Large intestine (tissue), 3 donors: ENCODE data around the gene SRM. TPM values are rescaled to one million over a fixed set of nuclear protein-coding genes. Genes with fewer than 3 reads are reported as not detected.
"Not testable (repeated sequence)": the region's sequence is repeated elsewhere in the genome, so short reads cannot be mapped to it uniquely, and the experiment has no call there.

Experiments
- DNase-seq, 2 donors: peaks; one replicate each; pipeline versions ENCODE4 v3.0.0 to v3.0.0-alpha.2; 2013
- H3K27ac ChIP-seq: one replicate; pipeline ENCODE4 v1.5.1; 2013; ENCODE audit warnings: low read length
- H3K27me3 ChIP-seq: 2 replicates; pipeline ENCODE4 v1.6.1; 2013; ENCODE audit warnings: low read length; ENCODE audit not compliant: control insufficient read depth, insufficient read depth
- H3K36me3 ChIP-seq: 2 replicates; pipeline ENCODE4 v1.6.1; 2013; ENCODE audit warnings: low read length; ENCODE audit not compliant: control insufficient read depth, insufficient read depth
- H3K4me1 ChIP-seq: one replicate; pipeline ENCODE4 v1.6.1; 2013; ENCODE audit warnings: low read length; ENCODE audit not compliant: control insufficient read depth, insufficient read depth
- H3K4me3 ChIP-seq: one replicate; pipeline ENCODE4 v1.5.1; 2013; ENCODE audit warnings: low read length
- H3K9me3 ChIP-seq: one replicate; pipeline ENCODE4 v1.6.1; 2013; ENCODE audit warnings: mild to moderate bottlenecking, low read depth, low read length, moderate library complexity; ENCODE audit not compliant: control insufficient read depth
- WGBS: methylation state at CpG from one replicate; pipeline ENCODE4 v1.1.5; 2013; ENCODE audit warnings: low lambda C conversion rate; ENCODE audit not compliant: insufficient coverage; 5-methylcytosine and 5-hydroxymethylcytosine counted together
- polyA plus RNA-seq: library from polyadenylated mRNA; unstranded; fragments of 120-200 nt; gene quantifications from one replicate; pipeline ENCODE4 v1.2.1, GENCODE V29; 2013

The SRM gene
- polyA plus RNA-seq, 1 donor: 38.2 TPM

DNA sequence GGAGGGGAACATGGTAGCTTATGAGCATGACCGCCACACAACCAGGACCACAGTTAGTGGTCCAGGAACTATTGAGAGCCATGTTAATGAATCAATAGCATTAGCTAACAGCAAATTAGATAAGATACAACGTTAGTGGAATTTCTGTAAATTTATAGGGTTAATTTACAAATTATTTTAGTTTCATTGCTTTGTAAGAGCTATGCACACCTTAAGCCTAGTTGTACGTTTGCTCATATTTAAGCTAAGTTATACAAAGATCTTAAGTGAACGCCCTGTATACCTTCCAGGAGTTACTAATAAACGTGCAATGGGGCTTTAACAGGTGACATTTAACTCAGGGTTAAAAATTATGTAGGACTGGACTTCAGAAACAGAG, 39.1 kb upstream of the SRM start:
- DNase-seq: no peak
- H3K4me3 ChIP-seq: peak overlapping the region; percentile 94
- H3K27ac ChIP-seq: peak overlapping the region; percentile 68
- no peaks in the 10 kb centered on the region for H3K4me1 ChIP-seq
- peaks cover 28% of the 10 kb centered on the region for H3K36me3 ChIP-seq
- H3K9me3 ChIP-seq: no peaks in the 10 kb centered on the region
- no peaks in the 10 kb centered on the region for H3K27me3 ChIP-seq
- no CpG with 5 or more reads among the region's 5 CpGs for WGBS

DNA sequence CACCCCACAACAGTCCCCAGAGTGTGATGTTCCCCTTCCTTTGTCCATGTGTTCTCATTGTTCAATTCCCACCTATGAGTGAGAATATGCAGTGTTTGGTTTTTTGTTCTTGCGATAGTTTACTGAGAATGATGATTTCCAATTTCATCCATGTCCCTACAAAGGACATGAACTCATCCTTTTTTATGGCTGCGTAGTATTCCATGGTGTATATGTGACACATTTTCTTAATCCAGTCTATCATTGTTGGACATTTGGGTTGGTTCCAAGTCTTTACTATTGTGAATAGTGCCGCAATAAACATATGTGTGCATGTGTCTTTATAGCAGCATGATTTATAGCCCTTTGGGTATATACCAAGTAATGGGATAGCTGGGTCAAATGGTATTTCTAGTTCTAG, 24.0 kb upstream of the SRM start:
- not testable (repeated sequence) for H3K4me1 ChIP-seq, DNase-seq, H3K27ac ChIP-seq, H3K9me3 ChIP-seq, H3K27me3 ChIP-seq, H3K4me3 ChIP-seq
- H3K36me3 ChIP-seq: peaks cover 50% of the 10 kb centered on the region
- WGBS: no CpG with 5 or more reads among the region's 3 CpGs

DNA sequence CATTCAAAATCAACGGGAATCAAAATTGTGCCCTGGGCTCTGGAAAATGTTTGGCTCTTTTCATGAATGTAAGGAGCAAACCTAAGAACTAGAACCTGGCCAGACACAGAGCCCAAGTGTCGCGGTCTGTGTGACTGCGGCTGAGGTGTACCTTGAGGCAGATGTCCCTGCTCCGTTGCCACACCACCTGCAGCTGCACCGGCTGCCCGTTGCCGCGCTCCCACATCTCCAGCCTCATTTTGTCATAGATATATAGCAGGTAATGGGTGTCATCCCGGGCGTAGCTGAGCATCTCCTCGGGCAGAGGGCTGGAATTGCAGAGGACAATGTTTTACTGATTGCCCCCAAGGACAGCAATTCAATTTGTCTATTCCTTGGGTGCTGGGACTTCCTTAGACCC, 21.1 kb upstream of the SRM start:
- no peak for DNase-seq
- WGBS: 83% methylated on average over 1 of the region's 12 CpGs
- Histone ChIP-seq H3K27ac (no peak overlapping the region), H3K4me1 (no peaks in the 10 kb centered on the region), H3K9me3 (no peaks in the 10 kb centered on the region), H3K27me3 (no peaks in the 10 kb centered on the region), H3K4me3 (no peak overlapping the region), H3K36me3 (peaks cover 58% of the 10 kb centered on the region)

DNA sequence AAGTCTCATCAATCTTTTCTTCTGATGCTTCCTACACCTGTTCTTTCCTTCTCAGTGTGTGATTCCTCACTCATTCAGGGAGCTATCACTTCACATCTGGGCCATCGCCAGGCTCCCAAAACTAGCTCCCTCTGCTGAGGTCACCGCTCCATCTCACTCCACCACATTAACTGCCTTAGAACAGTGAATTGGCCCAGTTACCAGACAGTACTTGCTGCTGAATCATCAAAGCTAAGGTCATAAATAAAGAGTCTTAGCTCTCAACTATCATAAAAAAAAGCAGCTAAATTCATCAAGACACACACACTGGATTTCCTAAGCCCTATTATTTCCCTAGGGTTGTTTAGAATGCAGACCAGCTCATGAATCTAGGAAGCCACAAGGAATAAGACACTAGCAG, 18.8 kb upstream of the SRM start:
- H3K27ac ChIP-seq: no peak overlapping the region
- no peak overlapping the region for H3K4me3 ChIP-seq
- H3K4me1 ChIP-seq: no peaks in the 10 kb centered on the region
- H3K27me3 ChIP-seq: no peaks in the 10 kb centered on the region
- DNase-seq: no peak
- WGBS: no CpG with 5 or more reads among the region's 2 CpGs
- H3K36me3 ChIP-seq: peaks cover 76% of the 10 kb centered on the region
- H3K9me3 ChIP-seq: no peaks in the 10 kb centered on the region

DNA sequence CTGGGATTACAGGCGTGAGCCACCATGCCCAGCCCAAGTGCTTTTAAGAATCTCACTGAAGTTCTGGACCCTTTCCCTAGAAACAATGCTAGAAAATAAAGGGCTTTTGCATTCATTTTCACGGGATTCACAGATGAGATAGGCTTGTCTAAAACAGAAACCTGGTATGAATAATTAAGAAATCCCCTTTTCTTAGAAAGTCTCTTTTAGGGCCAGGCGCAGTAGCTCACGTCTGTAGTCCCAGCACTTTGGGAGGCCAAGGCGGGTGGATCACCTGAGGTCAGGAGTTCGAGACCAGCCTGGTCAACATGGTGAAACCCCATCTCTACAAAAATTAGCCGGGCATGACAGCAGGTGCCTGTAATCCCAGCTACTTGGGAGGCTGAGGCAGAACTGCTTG, 13.6 kb upstream of the SRM start:
- WGBS: 100% methylated on average over 1 of the region's 7 CpGs
- H3K36me3 ChIP-seq: peaks cover 84% of the 10 kb centered on the region
- H3K27ac ChIP-seq: not testable (repeated sequence)

GRCh38 chr1:11072216-11072917, 12.5 kb upstream of the SRM start:
- H3K27me3 ChIP-seq: no peaks in the 10 kb centered on the region
- H3K27ac ChIP-seq: no peak overlapping the region
- H3K9me3 ChIP-seq: no peaks in the 10 kb centered on the region
- no CpG with 5 or more reads among the region's 13 CpGs for WGBS
- DNase-seq: no peak
- H3K4me3 ChIP-seq: no peak overlapping the region
- peaks cover 88% of the 10 kb centered on the region for H3K36me3 ChIP-seq
- no peaks in the 10 kb centered on the region for H3K4me1 ChIP-seq

More for the DNA sequence above, 13.6 kb upstream of the SRM start:
- H3K9me3 ChIP-seq, H3K4me3 ChIP-seq, H3K27me3 ChIP-seq, DNase-seq, H3K4me1 ChIP-seq: not testable (repeated sequence)

GRCh38 chr1:11071463-11072215, 11.8 kb upstream of the SRM start:
- Histone ChIP-seq H3K27ac (no peak overlapping the region), H3K27me3 (no peaks in the 10 kb centered on the region), H3K36me3 (peaks cover 83% of the 10 kb centered on the region), H3K4me3 (no peak overlapping the region), H3K9me3 (no peaks in the 10 kb centered on the region), H3K4me1 (no peaks in the 10 kb centered on the region)
- DNase-seq: no peak
- WGBS: no CpG with 5 or more reads among the region's 15 CpGs

- peaks cover 83% of the 10 kb centered on the region for H3K36me3 ChIP-seq
- WGBS: no CpG with 5 or more reads among the region's 11 CpGs
- H3K27ac ChIP-seq: no peak overlapping the region
- H3K27me3 ChIP-seq: no peaks in the 10 kb centered on the region
- no peak for DNase-seq
- no peak overlapping the region for H3K4me3 ChIP-seq
- H3K4me1 ChIP-seq: no peaks in the 10 kb centered on the region
- H3K9me3 ChIP-seq: no peaks in the 10 kb centered on the region
These were observed 11.1 kb upstream of the SRM start for GRCh38 chr1:11070876-11071275.

DNA sequence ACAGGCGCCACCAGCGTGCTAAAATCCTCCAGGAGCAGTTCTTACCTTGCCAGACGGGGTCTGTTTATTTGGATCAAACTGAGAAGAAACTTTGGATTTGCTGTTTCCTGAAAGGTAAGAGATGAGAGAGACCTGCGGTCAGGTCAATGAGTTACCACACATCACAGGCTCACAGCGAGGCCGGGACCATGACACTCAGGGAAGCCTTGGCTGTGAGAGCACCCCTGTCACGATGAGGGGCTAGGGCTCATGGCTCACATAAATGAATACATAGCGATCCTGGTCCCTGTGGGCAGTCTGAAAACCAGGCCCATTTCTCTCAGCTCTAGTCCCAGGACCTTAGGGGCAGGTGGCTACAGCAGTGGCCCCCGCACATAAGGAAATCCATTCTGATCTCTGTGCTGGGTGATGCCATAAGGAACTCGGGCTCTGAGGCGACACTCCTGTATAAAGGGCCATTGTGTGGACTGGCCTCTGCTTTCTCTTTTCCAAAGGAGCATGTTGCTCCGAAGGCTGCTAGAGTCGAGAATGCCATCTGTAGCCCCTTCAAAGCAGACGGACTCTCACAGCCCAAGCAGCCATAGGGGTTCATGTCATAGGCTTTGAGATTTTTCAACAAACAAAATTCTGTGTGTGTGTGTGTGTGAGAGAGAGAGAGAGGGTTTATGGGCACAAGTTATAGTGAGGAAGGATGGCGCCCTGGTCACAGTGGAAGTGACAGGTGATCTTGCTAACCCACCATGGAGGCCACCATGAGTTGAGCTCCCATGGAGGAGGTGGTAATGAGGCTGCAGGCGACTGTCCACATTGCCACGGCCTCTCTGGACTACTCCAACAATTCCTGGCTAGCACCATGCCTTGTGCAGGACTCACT, 9.0 kb upstream of the SRM start:
- Histone ChIP-seq H3K4me1 (no peaks in the 10 kb centered on the region), H3K27ac (no peak overlapping the region), H3K36me3 (peaks cover 78% of the 10 kb centered on the region), H3K27me3 (no peaks in the 10 kb centered on the region), H3K4me3 (no peak overlapping the region), H3K9me3 (no peaks in the 10 kb centered on the region)
- WGBS: 100% methylated on average over 1 of the region's 17 CpGs
- DNase-seq: no peak
